K562 (cell line): ENCODE results near the gene DCUN1D2. TPM values are rescaled to one million over a fixed set of nuclear protein-coding genes. Genes with fewer than 3 reads are reported as not detected.

ENCODE experiments used
- ATAC-seq: fragments of 200-7000 bp; cut with Tn5 transposase; 3 replicates; pipeline ENCODE4 v1.9.1; 2020; ENCODE audit warnings: moderate library complexity
- BruUV-seq: library from RNA; stranded (reverse); fragments of 400-500 nt; replicated peaks from 2 replicates; lab custom pipeline; 2021; lab: Mats Ljungman, UMichigan
- CTCF ChIA-PET: fragments of 300-600 bp; formaldehyde crosslinking; extraction: SDS; loops from one replicate; lab custom pipeline; 2021; ENCODE audit warnings: low intra/inter-chr PET ratio; lab: Yijun Ruan, JAX
- POLR2A ChIA-PET: fragments of 300-600, 350-650 bp; sonication (Branson Sonifier 250); formaldehyde crosslinking; extraction: SDS; loops from one replicate; lab custom pipeline; 2021; ENCODE audit warnings: antibody characterized with exemption, inconsistent platforms; lab: Yijun Ruan, JAX
- DNase-seq, 4 experiments: peaks; one replicate each; pipeline versions ENCODE4 v3.0.0 to v3.0.0-alpha.2; 2011 to 2018; ENCODE audit warnings: low spot score in 3 of 4, mixed read lengths in 3 of 4; ENCODE audit errors: extremely low read depth in 1 of 4
- FAIRE-seq: peaks from 2 replicates; lab custom pipeline; 2011; peaks lifted over from hg19 to GRCh38; lab: Jason Lieb, UNC
- H2AFZ ChIP-seq: 2 replicates; pipeline ENCODE4 v1.6.0; 2011; ENCODE audit warnings: low read depth, low read length, control low read depth, inconsistent platforms
- H3K27ac ChIP-seq: fragments of 200-600 bp; 3 replicates; pipeline ENCODE4 v1.8.0; 2011; ENCODE audit warnings: low read depth, mild to moderate bottlenecking, control low read depth, inconsistent platforms, low read length, moderate library complexity, mixed read lengths; ENCODE audit errors: extremely low read depth
- H3K27me3 ChIP-seq, 2 experiments: fragments of 300-600 bp in 1 of 2; 2 replicates in 1 of 2; 3 replicates in 1 of 2; pipeline versions ENCODE4 v1.6.0 to v1.8.0; 2011; ENCODE audit warnings: inconsistent platforms in 2 of 2, low read length in 2 of 2, mild to moderate bottlenecking in 1 of 2, mixed read lengths in 1 of 2, moderate library complexity in 1 of 2; ENCODE audit not compliant: control insufficient read depth in 2 of 2, insufficient read depth in 2 of 2
- H3K36me3 ChIP-seq: fragments of 300-600 bp; 3 replicates; pipeline ENCODE4 v1.8.0; 2011; ENCODE audit warnings: mild to moderate bottlenecking, low read length, inconsistent platforms; ENCODE audit not compliant: control insufficient read depth, insufficient read depth
- H3K4me1 ChIP-seq, 2 experiments: fragments of 200-600 bp in 1 of 2; replicated peaks in 1 of 2; 2 replicates in 1 of 2; 3 replicates in 1 of 2; pipeline versions ENCODE4 v1.5.1 to v1.8.0; 2011; ENCODE audit warnings: inconsistent platforms in 2 of 2, low read length in 2 of 2, mild to moderate bottlenecking in 1 of 2, mixed read lengths in 1 of 2, moderate library complexity in 1 of 2; ENCODE audit not compliant: control insufficient read depth in 2 of 2, insufficient read depth in 2 of 2
- H3K4me2 ChIP-seq: 2 replicates; pipeline ENCODE4 v1.6.1; 2011; ENCODE audit warnings: low read length, control low read depth, inconsistent platforms, mixed read lengths; ENCODE audit not compliant: insufficient read depth
- H3K4me3 ChIP-seq: fragments of 200-600 bp; sonication (generic), shearing (Covaris generic); 2 replicates; pipeline ENCODE4 v1.5.1; 2016; ENCODE audit warnings: control low read depth, inconsistent platforms
- H3K79me2 ChIP-seq: fragments of 200-600 bp; 3 replicates; pipeline ENCODE4 v1.8.0; 2011; ENCODE audit warnings: low read length, inconsistent platforms; ENCODE audit not compliant: control insufficient read depth, insufficient read depth
- H3K9ac ChIP-seq, 2 experiments: 2 replicates each; pipeline versions ENCODE4 v1.6.0 to v1.6.1; 2011; ENCODE audit warnings: low read depth in 2 of 2, low read length in 2 of 2, control low read depth in 1 of 2, inconsistent platforms in 1 of 2, mild to moderate bottlenecking in 1 of 2, mixed read lengths in 1 of 2; ENCODE audit not compliant: insufficient read depth in 1 of 2
- H3K9me1 ChIP-seq: one replicate; pipeline ENCODE4 v1.6.0; 2011; ENCODE audit warnings: inconsistent platforms, mild to moderate bottlenecking, low read length, moderate library complexity; ENCODE audit not compliant: control insufficient read depth, insufficient read depth
- H3K9me3 ChIP-seq: replicated peaks from 2 replicates; pipeline ENCODE4 v1.5.1; 2011; ENCODE audit warnings: low read depth, low read length, inconsistent platforms; ENCODE audit not compliant: control insufficient read depth, insufficient read depth
- H4K20me1 ChIP-seq: replicated peaks from 2 replicates; pipeline ENCODE4 v1.6.1; 2011; ENCODE audit warnings: low read length, inconsistent platforms, mixed read lengths; ENCODE audit not compliant: control insufficient read depth, insufficient read depth
- CBFA2T3 ChIP-seq: fragments of 450-650 bp; IDR thresholded peaks from 2 replicates; pipeline ENCODE4 v1.6.1; 2017
- CHCHD3 ChIP-seq: fragments of 250-450 bp; sonication (Bioruptor Pico); IDR thresholded peaks from 2 replicates; pipeline ENCODE4 v2.1.2; 2022; ENCODE audit warnings: mild to moderate bottlenecking
- CHD1 ChIP-seq: fragments of 200-600 bp; sonication (generic); IDR thresholded peaks from one replicate; pipeline ENCODE4 v1.6.1; 2012; ENCODE audit warnings: mild to moderate bottlenecking, moderate library complexity, low read length, inconsistent platforms
- ELF4 ChIP-seq: fragments of 450-650 bp; formaldehyde crosslinking; IDR thresholded peaks from 2 replicates; pipeline ENCODE4 v1.4.0; 2022; ENCODE audit warnings: missing genetic modification characterization
- EWSR1 ChIP-seq: fragments of 450-650 bp; IDR thresholded peaks from 2 replicates; pipeline ENCODE4 v1.6.1; 2018; ENCODE audit warnings: borderline replicate concordance, mild to moderate bottlenecking, low read depth, moderate library complexity; ENCODE audit not compliant: partially characterized antibody
- GABPA ChIP-seq: fragments of 200-800 bp; sonication (Bioruptor generic); conservative IDR thresholded peaks from 2 replicates; pipeline ENCODE4 v1.6.1; 2016; ENCODE audit warnings: low read depth, missing genetic modification characterization, missing compliant biosample characterization
- MYBL2 ChIP-seq, 2 experiments: fragments of 450-650 bp in 1 of 2; sonication (generic) in 1 of 2; formaldehyde crosslinking in 1 of 2; IDR thresholded peaks; 2 replicates each; pipeline versions ENCODE4 v1.6.1 to v1.8.1; 2017 to 2022; ENCODE audit warnings: borderline replicate concordance in 1 of 2, inconsistent platforms in 1 of 2, low read depth in 1 of 2, mild to moderate bottlenecking in 1 of 2, missing genetic modification reagents in 1 of 2, moderate library complexity in 1 of 2
- PHF8 ChIP-seq: fragments of 200-600 bp; sonication (generic); IDR thresholded peaks from 2 replicates; pipeline ENCODE4 v1.6.1; 2012; ENCODE audit warnings: mixed run types, mild to moderate bottlenecking, inconsistent platforms, low read length, moderate library complexity, borderline replicate concordance
- RBM25 ChIP-seq: fragments of 200-400 bp; formaldehyde crosslinking; IDR thresholded peaks from 2 replicates; pipeline ENCODE4 v1.6.1; 2018; ENCODE audit warnings: low read length, low read depth, moderate library complexity; ENCODE audit not compliant: severe bottlenecking
- TEAD4 ChIP-seq, 2 experiments: sonication (generic) in 1 of 2; formaldehyde crosslinking in 1 of 2; IDR thresholded peaks; 2 replicates each; pipeline versions ENCODE4 v1.6.1 to v1.8.0; 2012 to 2022; ENCODE audit warnings: borderline replicate concordance in 1 of 2, inconsistent platforms in 1 of 2, low read length in 1 of 2, mild to moderate bottlenecking in 1 of 2, missing genetic modification reagents in 1 of 2
- ZMIZ1 ChIP-seq, 2 experiments: fragments of 150-350 bp in 1 of 2; IDR thresholded peaks; 2 replicates each; pipeline ENCODE4 v1.6.1; 2012 to 2016; ENCODE audit warnings: low read depth in 2 of 2, low read length in 2 of 2, mild to moderate bottlenecking in 1 of 2, moderate library complexity in 1 of 2
- ZNF274 ChIP-seq: IDR thresholded peaks from 2 replicates; pipeline ENCODE4 v1.6.1; 2011; ENCODE audit warnings: low read depth, mild to moderate bottlenecking, low read length, moderate library complexity, borderline replicate concordance
- ZNF79 ChIP-seq: fragments of 250-450 bp; sonication (Bioruptor Pico); IDR thresholded peaks from 2 replicates; pipeline ENCODE4 v1.4.0; 2020; ENCODE audit warnings: low read depth, mild to moderate bottlenecking, moderate library complexity
- WGBS: fragments of 100-300 bp; shearing (Covaris generic); methylation state at CpG from one replicate; pipeline ENCODE4 v1.1.6; 2016; ENCODE audit warnings: low coverage, mixed read lengths; ENCODE audit not compliant: insufficient coverage; ENCODE audit errors: missing lambda C conversion rate; 5-methylcytosine and 5-hydroxymethylcytosine counted together
- in situ Hi-C: fragments of 300-500 bp; cut with MboI; formaldehyde crosslinking; loops from 4 replicates; pipeline ENCODE4 v1.15.0; 2018; ENCODE audit warnings: inconsistent platforms, mixed read lengths
- intact Hi-C: fragments of 100-400 bp; cut with micrococcal nuclease; formaldehyde crosslinking; loops from 2 replicates; pipeline ENCODE4 v1.14.2; 2022
- polyA plus RNA-seq, 8 experiments: library from polyadenylated mRNA; depleted of rRNA in 4 of 8; stranded (reverse) in 5 of 8; unstranded in 3 of 8; fragments of >200 nt; fragmentation: Nextera tagmentation in 2 of 8; fragmentation: Illumina TruSeq in 1 of 8; extraction: Ambion mirVana in 2 of 8; extraction: Trizol in 1 of 8; gene quantifications; 2 replicates each; pipeline versions ENCODE4 v1.2.1 to v1.2.3, GENCODE V29; 2011 to 2014; ENCODE audit warnings: inconsistent platforms in 1 of 8, missing spikeins in 1 of 8
- total RNA-seq, 7 experiments: library from RNA; depleted of rRNA in 6 of 7; stranded (reverse); fragments of >200 nt in 6 of 7; fragmentation: Illumina TruSeq in 2 of 7; extraction: Trizol in 2 of 7; gene quantifications; 2 replicates each; pipeline versions ENCODE4 v1.2.1 to v1.2.3, GENCODE V29; 2011 to 2021; ENCODE audit warnings: low replicate concordance in 1 of 7
- TF ChIP-seq, protein P1 (sequence below): fragments of 450-650 bp; IDR thresholded peaks from 2 replicates; pipeline ENCODE4 v1.6.1; 2016; ENCODE audit warnings: low read depth, mild to moderate bottlenecking, moderate library complexity
- TF ChIP-seq, protein P2 (sequence below): IDR thresholded peaks from 2 replicates; pipeline ENCODE4 v1.6.1; 2012; ENCODE audit warnings: low read depth, low read length, improper control_type of control experiment, borderline replicate concordance

DCUN1D2 gene
- total and polyA plus RNA-seq, 9 of the 15 experiments (the other 6 are each of a cell fraction or from before 2014, with no cell fraction given): 2.1 to 16.8 (median 11.1) TPM

DNA sequence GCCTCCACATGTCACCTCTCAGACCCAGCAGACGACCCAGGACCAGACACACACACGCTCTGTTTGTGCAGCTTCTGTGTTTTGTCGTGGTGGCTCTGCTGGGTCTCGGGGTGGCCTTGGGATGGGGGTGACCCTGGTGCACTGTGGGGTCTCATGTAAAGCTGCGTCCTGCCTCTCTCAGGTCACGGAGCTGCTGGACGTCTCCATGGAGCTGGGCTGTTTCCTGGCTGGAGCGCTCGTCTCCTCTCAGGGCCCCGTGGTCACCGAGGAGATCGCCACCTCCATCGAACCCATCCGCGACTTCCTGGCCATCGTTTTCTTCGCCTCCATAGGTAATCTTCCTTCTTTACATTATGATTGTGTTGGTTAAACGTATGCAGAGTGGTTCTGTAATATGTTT lies 48.7 kb upstream of the DCUN1D2 start:
- ChIA-PET CTCF (no interaction called here), POLR2A (no interaction called here)
- Histone ChIP-seq H2AFZ (no peak overlapping the region), H3K9ac (no peak overlapping the region), H3K27me3 (no peaks in the 10 kb centered on the region), H4K20me1 (no peaks in the 10 kb centered on the region), H3K4me2 (no peak overlapping the region), H3K27ac (no peak overlapping the region), H3K9me3 (no peaks in the 10 kb centered on the region; the same call in 1 of the 2 replicates), H3K9me1 (no peaks in the 10 kb centered on the region), H3K79me2 (peaks cover 13% of the 10 kb centered on the region; the same call in 2 of the 3 replicates), H3K4me3 (no peak overlapping the region), H3K4me1 (peaks cover 0 to 4% of the 10 kb centered on the region in 2 experiments; a peak in 2 of 5 replicates), H3K36me3 (peaks cover 11% of the 10 kb centered on the region; the same call in 1 of the 3 replicates)
- WGBS: 90% methylated on average over 11 of the region's 18 CpGs
- DNase-seq (no peak), ATAC-seq (no peak), FAIRE-seq (no peak)
- in situ Hi-C loops: no loop called here
- no TSS peak for BruUV-seq
- intact Hi-C loops: no loop called here
- TF ChIP-seq CHCHD3 (CRISPR knock-in tag): no peak
- no peak for TF ChIP-seq ZMIZ1 (IDR thresholded peaks at IDR 0.05; ENCODE audit: low read depth in 2 of 2, low read length in 2 of 2)
- no peak for TF ChIP-seq MYBL2 (IDR thresholded peaks at IDR 0.05; ENCODE audit: low read depth)
- TF ChIP-seq MYBL2 (CRISPR knock-in tag; IDR thresholded peaks at IDR 0.05; ENCODE audit: borderline replicate concordance): no peak
- TF ChIP-seq GABPA (tag): no peak
- TF ChIP-seq EWSR1: no peak
- no peak for TF ChIP-seq TEAD4 (IDR thresholded peaks at IDR 0.05; ENCODE audit: low read length)
- no peak for TF ChIP-seq TEAD4 (CRISPR knock-in tag; IDR thresholded peaks at IDR 0.05; ENCODE audit: borderline replicate concordance)
- no peak for TF ChIP-seq ZNF79 (CRISPR knock-in tag)
- TF ChIP-seq CHD1: no peak
- TF ChIP-seq ZNF274: no peak
- TF ChIP-seq, protein P1, sequence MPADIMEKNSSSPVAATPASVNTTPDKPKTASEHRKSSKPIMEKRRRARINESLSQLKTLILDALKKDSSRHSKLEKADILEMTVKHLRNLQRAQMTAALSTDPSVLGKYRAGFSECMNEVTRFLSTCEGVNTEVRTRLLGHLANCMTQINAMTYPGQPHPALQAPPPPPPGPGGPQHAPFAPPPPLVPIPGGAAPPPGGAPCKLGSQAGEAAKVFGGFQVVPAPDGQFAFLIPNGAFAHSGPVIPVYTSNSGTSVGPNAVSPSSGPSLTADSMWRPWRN: no peak
- no peak for TF ChIP-seq PHF8
- TF ChIP-seq ELF4 (CRISPR knock-in tag): no peak
- TF ChIP-seq CBFA2T3: no peak
- TF ChIP-seq RBM25: no peak
- TF ChIP-seq, protein P2, sequence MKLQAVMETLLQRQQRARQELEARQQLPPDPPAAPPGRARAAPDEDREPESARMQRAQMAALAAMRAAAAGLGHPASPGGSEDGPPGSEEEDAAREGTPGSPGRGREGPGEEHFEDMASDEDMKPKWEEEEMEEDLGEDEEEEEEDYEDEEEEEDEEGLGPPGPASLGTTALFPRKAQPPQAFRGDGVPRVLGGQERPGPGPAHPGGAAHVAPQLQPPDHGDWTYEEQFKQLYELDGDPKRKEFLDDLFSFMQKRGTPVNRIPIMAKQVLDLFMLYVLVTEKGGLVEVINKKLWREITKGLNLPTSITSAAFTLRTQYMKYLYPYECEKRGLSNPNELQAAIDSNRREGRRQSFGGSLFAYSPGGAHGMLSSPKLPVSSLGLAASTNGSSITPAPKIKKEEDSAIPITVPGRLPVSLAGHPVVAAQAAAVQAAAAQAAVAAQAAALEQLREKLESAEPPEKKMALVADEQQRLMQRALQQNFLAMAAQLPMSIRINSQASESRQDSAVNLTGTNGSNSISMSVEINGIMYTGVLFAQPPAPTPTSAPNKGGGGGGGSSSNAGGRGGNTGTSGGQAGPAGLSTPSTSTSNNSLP: no peak
